Measurements from ENCODE around the gene SIGLEC5. TPM values are rescaled to one million over a fixed set of nuclear protein-coding genes. Genes with fewer than 3 reads are reported as not detected.

The SIGLEC5 gene
- total RNA-seq, 1 donor = under 0.01 TPM

DNA sequence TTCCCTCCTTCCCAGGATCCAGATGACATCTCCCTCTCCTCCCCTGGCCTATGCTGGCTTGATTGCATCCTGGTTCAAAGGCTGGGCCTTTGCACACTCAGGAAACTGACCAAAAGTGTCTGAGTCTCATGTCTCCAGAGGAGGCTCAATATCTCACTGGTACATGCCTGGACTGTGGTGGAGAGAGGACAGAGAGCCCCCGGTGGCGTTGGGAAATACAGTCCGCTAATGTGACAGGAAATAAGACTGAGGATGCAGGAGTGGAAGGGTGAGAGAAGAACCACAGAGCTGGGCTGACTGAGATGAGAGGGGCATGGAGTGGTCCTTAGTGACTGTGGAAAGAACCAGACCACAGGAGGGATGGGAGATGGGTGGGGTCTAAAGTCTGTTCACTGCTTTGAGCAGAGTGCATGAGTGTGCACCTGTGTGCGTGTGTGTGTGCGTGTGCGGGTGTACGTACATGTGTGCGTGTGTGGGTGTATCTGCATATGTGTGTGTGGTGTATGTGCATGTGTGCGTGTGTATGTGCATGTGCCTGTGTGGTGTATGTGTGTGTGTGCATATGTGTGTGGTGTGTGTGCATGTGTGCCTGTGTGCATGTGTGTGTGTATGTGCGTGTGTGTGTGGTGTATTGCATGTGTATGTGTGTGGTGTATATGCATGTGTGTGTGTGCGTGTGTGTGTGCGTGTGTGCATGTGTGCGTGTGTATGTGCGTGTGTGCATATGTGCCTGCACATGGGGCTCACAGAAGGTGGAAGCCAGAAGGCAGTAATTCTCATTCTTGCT, 1.9 kb downstream of the SIGLEC5 start:
- Histone ChIP-seq H3K79me2 (ENCODE audit: insufficient read depth, low read length) (no peaks in the 10 kb centered on the region), H4K20me1 (ENCODE audit: insufficient read depth, low read length) (no peaks in the 10 kb centered on the region), H2AFZ (ENCODE audit: low read length) (no peak overlapping the region), H3K4me1 (ENCODE audit: insufficient read depth, low read length) (no peaks in the 10 kb centered on the region), H3K27me3 (ENCODE audit: insufficient read depth, low read length) (no peaks in the 10 kb centered on the region), H3K9me3 (ENCODE audit: low read depth, low read length) (no peaks in the 10 kb centered on the region), H3K27ac (ENCODE audit: low read depth, low read length) (no peak overlapping the region), H3K36me3 (ENCODE audit: insufficient read depth, low read length) (no peaks in the 10 kb centered on the region), H3K4me2 (ENCODE audit: insufficient read depth, low read length) (no peak overlapping the region), H3K4me3 (ENCODE audit: insufficient read depth, low read length) (no peak overlapping the region)
- no peak for DNase-seq (ENCODE audit: insufficient read length, low spot score, missing footprints)
- TF ChIP-seq, protein P1, sequence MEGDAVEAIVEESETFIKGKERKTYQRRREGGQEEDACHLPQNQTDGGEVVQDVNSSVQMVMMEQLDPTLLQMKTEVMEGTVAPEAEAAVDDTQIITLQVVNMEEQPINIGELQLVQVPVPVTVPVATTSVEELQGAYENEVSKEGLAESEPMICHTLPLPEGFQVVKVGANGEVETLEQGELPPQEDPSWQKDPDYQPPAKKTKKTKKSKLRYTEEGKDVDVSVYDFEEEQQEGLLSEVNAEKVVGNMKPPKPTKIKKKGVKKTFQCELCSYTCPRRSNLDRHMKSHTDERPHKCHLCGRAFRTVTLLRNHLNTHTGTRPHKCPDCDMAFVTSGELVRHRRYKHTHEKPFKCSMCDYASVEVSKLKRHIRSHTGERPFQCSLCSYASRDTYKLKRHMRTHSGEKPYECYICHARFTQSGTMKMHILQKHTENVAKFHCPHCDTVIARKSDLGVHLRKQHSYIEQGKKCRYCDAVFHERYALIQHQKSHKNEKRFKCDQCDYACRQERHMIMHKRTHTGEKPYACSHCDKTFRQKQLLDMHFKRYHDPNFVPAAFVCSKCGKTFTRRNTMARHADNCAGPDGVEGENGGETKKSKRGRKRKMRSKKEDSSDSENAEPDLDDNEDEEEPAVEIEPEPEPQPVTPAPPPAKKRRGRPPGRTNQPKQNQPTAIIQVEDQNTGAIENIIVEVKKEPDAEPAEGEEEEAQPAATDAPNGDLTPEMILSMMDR (IDR thresholded peaks at IDR 0.05; ENCODE audit: extremely low read depth, low read depth, low read length) = no peak

DNA sequence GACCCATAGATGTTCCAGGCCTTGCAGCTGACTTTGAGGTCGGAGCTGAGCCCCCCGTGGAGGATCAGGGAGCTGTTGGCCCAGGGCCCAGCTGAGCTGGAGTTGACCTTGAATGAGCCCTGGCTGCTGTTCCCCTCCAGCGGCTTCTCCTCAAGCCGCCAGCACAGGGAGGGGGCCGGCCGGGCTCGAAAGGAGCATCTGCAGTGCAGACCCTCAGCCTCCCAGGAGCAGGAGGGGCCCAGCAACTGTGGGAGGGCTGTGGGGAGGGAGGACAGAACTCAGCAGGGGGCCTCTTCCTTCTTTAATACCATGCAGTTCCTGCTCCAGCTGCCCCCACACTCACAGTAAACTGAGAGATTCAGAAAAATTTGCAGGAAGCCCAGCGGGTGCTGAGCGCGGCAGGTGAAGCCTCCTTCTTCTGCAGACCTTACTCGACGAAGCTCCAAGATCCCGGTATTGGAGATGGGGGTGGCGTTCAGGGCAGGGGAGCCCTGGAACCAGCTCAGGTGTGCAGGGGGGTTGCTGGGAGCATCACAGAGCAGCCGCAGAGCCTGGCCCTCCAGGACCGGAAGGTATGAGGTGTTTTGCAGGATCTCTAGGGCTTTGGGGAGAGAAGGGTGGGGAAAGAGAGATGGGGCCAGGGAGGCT, 2.6 kb downstream of the SIGLEC5 start:
- H3K4me1 ChIP-seq (ENCODE audit: insufficient read depth, low read length) = no peaks in the 10 kb centered on the region
- H3K9me3 ChIP-seq (ENCODE audit: low read depth, low read length) = no peaks in the 10 kb centered on the region
- no peaks in the 10 kb centered on the region for H3K79me2 ChIP-seq (ENCODE audit: insufficient read depth, low read length)
- H3K4me3 ChIP-seq (ENCODE audit: insufficient read depth, low read length) = no peak overlapping the region
- no peak for DNase-seq (ENCODE audit: insufficient read length, low spot score, missing footprints)
- H2AFZ ChIP-seq (ENCODE audit: low read length) = no peak overlapping the region
- H4K20me1 ChIP-seq (ENCODE audit: insufficient read depth, low read length) = no peaks in the 10 kb centered on the region
- H3K27ac ChIP-seq (ENCODE audit: low read depth, low read length) = no peak overlapping the region
- TF ChIP-seq, protein P1 (IDR thresholded peaks at IDR 0.05; ENCODE audit: extremely low read depth, low read depth, low read length) = no peak
- no peaks in the 10 kb centered on the region for H3K36me3 ChIP-seq (ENCODE audit: insufficient read depth, low read length)
- H3K4me2 ChIP-seq (ENCODE audit: insufficient read depth, low read length) = no peak overlapping the region
- H3K27me3 ChIP-seq (ENCODE audit: insufficient read depth, low read length) = no peaks in the 10 kb centered on the region

DNA sequence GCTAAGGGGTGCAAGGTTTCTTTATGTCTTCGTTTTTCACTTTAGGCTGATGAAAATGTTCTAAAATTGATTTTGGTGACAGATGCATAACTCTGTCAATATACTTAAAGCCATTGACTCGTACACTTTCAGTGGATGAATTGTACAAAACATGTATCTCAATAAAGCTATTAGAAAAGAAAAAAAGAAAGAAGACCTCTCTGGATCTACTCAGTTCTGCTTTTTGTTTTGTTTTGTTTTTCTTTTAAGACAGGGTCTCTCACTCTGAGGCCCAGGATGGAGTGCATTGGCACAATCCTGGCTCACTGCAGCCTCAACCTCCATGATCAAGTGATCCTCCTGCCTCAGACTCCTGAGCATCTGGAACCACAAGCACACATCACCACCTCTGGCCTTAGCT, 3.5 kb downstream of the SIGLEC5 start:
- Histone ChIP-seq H3K79me2 (ENCODE audit: insufficient read depth, low read length) (no peaks in the 10 kb centered on the region), H3K36me3 (ENCODE audit: insufficient read depth, low read length) (no peaks in the 10 kb centered on the region), H3K4me3 (ENCODE audit: insufficient read depth, low read length) (no peak overlapping the region), H3K27ac (ENCODE audit: low read depth, low read length) (no peak overlapping the region), H2AFZ (ENCODE audit: low read length) (no peak overlapping the region), H4K20me1 (ENCODE audit: insufficient read depth, low read length) (no peaks in the 10 kb centered on the region), H3K9me3 (ENCODE audit: low read depth, low read length) (no peaks in the 10 kb centered on the region), H3K4me1 (ENCODE audit: insufficient read depth, low read length) (no peaks in the 10 kb centered on the region), H3K27me3 (ENCODE audit: insufficient read depth, low read length) (no peaks in the 10 kb centered on the region), H3K4me2 (ENCODE audit: insufficient read depth, low read length) (no peak overlapping the region)
- TF ChIP-seq, protein P1 (IDR thresholded peaks at IDR 0.05; ENCODE audit: extremely low read depth, low read depth, low read length) = no peak
- DNase-seq (ENCODE audit: insufficient read length, low spot score, missing footprints) = no peak

DNA sequence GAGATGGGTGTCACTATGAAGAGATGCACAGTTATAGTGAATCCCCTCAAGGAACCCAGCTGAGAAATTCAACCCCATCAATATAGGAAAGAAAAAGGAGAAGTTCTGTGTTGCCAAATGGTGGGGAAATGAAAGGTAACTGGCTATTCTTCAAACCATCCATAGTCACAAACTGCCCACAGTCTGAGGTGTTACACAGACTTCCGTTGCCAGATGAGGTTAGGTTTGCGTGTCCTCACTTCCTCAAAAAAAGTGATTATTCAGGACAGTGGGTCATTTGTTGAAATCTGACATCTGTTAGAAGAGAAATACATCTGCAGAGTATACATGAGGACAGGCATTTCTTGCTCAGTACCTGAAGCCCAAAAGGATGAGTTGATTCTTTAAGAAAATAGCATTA, 9.0 kb downstream of the SIGLEC5 start:
- TF ChIP-seq, protein P1 (IDR thresholded peaks at IDR 0.05; ENCODE audit: extremely low read depth, low read depth, low read length) = no peak

More for the DNA sequence above, 9.0 kb downstream of the SIGLEC5 start:
- Histone ChIP-seq H3K27ac (ENCODE audit: low read depth, low read length) (no peak overlapping the region), H3K79me2 (ENCODE audit: insufficient read depth, low read length) (no peaks in the 10 kb centered on the region), H3K4me2 (ENCODE audit: insufficient read depth, low read length) (no peak overlapping the region), H4K20me1 (ENCODE audit: insufficient read depth, low read length) (no peaks in the 10 kb centered on the region), H2AFZ (ENCODE audit: low read length) (no peak overlapping the region), H3K4me1 (ENCODE audit: insufficient read depth, low read length) (no peaks in the 10 kb centered on the region), H3K27me3 (ENCODE audit: insufficient read depth, low read length) (no peaks in the 10 kb centered on the region), H3K36me3 (ENCODE audit: insufficient read depth, low read length) (no peaks in the 10 kb centered on the region), H3K4me3 (ENCODE audit: insufficient read depth, low read length) (no peak overlapping the region), H3K9me3 (ENCODE audit: low read depth, low read length) (no peaks in the 10 kb centered on the region)
- DNase-seq (ENCODE audit: insufficient read length, low spot score, missing footprints) = no peak

All from osteoblast (primary cell).